Fibroblast of skin of back (primary cell): ENCODE data around the gene MYG1.
"Not testable (repeated sequence)": the region's sequence is repeated elsewhere in the genome, so short reads cannot be mapped to it uniquely, and the experiment has no call there.

Experiments used
- DNase-seq: peaks from one replicate; pipeline ENCODE4 v3.0.0-alpha.2; 2013

MYG1 gene

GRCh38 chr12:53328043-53328435 lies 28.5 kb downstream of the MYG1 start:
- DNase-seq: no peak

- peak; percentile 9 for DNase-seq
These were observed 31.2 kb downstream of the MYG1 start for GRCh38 chr12:53330671-53331070.

DNA sequence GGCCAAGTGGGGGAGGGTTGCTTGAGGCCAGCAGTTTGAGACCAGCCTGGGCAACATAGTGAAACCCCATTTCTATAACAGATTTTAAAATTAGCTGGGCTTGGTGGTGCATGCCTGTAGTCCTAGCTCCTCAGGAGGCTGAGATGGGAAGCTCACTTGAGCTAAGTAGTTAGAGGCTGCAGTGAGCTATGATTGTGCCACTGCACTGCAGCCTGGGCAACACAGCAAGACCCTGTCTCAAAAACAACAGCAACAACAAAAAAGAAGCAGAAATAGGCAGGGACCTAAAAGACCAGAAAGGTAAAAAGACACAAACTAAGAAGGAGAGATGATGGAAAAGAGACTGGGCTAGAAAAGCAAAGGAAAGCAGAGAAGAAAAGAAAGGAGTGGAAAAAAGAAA lies 32.8 kb downstream of the MYG1 start:
- not testable (repeated sequence) for DNase-seq

DNA sequence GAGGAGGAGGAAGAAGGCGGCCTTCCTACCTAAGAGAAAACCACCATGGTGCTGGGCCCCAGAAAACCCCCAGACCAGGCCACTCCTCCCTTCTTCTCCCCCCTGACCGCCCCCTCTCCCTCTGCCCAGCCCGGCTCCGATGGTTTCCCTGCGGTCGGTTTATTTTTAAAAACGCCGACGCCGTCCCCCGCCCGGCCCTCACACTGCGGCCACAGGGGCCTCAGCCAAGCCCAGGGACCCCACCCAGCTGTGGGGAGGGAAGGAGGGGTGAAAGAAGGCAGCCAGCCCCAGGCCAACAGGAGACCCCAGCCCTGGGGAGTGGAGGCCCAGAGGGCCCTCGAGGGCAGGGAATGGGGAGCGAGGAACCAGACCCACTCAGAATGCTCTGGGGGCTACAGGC lies 33.2 kb downstream of the MYG1 start:
- DNase-seq: no peak

GRCh38 chr12:53333289-53333688 lies 33.8 kb downstream of the MYG1 start:
- DNase-seq: no peak

GRCh38 chr12:53333845-53334244 lies 34.4 kb downstream of the MYG1 start:
- no peak for DNase-seq

GRCh38 chr12:53334822-53335221 lies 35.3 kb downstream of the MYG1 start:
- DNase-seq: no peak

DNA sequence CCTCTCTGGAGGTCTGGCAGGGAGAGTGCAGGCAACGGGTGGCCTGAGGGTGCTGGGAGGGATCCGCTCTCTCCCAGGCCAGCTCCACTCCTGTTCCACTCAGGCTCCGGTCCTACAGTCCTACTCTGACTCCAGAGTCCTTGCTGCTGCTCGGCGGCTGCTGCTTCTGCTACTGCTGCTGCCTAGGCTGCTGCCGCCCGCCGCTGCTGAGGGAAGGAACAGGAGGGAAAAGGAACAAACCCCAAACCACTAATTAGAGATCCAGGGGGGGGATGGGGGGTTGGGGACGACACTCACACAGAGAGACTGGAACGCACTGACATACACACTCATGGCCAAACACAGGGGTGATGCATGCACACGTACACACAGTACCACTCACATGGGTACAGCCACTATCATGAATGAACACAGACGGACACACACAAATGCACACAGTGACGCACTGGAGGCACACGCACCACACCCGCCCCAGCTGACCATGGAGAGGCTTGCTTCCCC lies 36.7 kb downstream of the MYG1 start, which contains the start of gene SP7:
TSS of gene SP7 (minus strand) at position 174 of the 501 bp plus-strand sequence. CDS start 708 bp downstream, outside the sequence.
- no peak for DNase-seq

- DNase-seq: no peak
These were observed 38.5 kb downstream of the MYG1 start for GRCh38 chr12:53338017-53338416.

DNA sequence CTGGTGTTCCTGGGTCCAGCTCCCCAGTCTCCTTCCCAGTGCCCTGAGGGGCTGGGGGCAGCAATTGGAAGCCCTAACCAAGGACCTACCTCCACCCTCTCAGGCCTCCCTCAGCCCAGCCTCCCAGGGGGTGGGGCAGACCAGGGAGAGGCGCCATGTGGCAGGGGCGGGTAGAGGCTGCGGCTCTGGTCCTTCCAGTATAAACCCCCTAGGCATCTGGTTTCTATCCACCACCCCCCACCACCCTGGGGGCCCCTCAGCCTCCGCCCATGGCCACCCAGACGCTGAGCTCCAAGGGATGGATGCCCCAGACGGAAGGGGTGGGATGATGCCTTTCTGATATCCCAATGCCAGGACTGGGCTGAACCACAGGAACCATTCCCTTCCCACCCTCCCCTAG lies 39.4 kb downstream of the MYG1 start:
- no peak for DNase-seq

GRCh38 chr12:53340398-53340797 lies 40.9 kb downstream of the MYG1 start:
- DNase-seq: no peak

DNA sequence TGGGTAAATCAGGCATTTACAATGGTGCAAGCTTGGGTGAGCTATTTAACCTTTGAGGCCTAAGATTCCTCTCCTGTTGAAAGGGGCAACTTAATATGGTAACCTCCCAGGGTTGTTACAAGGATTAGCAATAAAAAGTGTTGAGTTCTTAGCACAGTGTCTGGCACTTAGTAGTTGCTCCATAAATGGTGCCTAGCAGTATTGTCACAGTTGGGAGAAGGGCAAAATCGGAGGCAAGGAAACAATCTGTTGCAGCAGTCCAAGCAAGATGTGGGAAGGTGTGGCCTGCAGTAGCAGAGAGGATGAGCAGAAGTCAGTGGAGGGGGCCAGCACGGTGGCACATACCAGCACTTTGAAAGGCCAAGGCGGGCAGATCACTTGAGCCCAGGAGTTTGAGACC lies 44.0 kb downstream of the MYG1 start:
- DNase-seq: no peak

GRCh38 chr12:53343969-53344368 lies 44.5 kb downstream of the MYG1 start:
- no peak for DNase-seq

GRCh38 chr12:53344487-53344823 lies 45.0 kb downstream of the MYG1 start:
- DNase-seq: no peak

- peak; percentile 77 for DNase-seq
These were observed 45.5 kb downstream of the MYG1 start for GRCh38 chr12:53344824-53345485.

DNA sequence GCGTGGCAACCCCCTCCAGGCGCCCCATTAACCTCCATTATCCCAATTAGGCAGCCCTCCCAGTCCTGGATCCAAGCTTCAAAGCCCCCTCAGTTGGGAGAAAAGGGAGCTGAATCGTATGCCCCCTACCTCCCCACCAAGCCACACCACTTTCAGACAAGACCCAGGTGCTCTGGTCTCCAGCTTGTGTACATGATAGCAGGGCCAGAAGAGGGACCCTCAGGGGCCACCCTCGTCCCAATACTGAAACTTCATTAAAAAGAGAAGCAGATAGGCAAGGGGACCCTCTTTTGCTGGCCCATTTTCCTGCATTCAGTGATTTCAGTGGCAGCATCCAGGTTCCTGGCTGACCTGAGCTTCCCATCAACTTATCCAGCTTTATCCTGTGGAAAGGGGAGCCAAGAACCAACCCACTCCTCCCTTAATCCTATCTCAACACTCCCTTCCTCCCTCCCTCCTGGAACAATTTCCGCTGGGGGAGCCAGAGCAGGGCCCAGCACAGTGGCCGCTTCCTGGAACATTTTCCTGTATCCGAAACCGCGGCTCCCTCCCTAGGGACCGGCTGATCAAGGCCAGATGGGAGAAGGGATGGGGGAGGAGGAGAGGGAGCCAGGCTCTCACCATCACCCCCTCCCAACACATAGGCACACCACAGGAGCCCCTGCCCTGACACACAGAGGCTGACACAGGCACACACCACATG lies 46.1 kb downstream of the MYG1 start:
- DNase-seq: peak; percentile 81

- DNase-seq: no peak
These were observed 47.0 kb downstream of the MYG1 start for GRCh38 chr12:53346491-53346890.

- no peak for DNase-seq
These were observed 48.4 kb downstream of the MYG1 start for GRCh38 chr12:53347905-53348304.

DNA sequence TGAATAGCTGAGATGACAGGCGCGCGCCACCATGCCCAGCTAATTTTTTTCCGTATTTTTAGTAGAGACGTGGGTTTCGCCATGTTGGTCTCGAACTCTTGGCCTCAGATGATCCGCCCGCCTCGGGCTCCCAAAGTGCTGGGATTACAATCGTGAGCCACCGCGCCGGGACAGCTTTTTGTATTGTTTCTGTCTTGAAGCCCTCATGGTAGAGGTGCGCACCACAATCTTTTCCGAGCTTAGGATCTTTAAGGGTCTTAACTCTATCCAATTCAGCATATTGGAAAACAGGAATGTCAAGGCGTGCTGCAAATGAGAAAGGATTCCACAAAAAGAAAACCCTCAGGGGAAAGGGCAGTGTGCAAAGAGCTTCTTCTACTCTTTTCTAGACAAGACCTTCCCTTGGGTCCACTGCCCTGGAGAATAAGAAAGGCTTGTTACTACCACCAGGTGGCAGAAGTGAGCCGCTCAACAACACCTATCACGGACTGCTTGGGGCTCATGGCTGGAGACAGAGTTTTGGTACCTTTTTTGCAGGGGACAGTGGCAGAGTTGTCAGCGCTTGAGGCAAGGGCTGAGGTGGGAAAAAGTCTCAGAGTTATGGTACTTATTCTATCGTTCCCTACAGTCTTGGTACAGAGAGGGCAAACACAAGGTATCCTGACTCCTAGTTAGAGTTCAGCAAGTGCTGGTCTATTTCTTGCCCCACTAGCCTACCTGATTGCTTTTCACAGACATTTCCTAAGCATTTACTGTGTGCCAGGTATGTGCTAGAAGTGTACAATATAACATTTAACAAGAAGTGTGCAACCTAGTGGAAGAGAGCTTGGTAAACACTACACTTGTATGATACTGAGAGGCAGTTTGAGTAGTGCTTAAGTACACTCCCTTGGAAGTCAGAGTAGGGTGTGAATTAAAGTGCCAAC lies 53.1 kb downstream of the MYG1 start:
- peak; percentile 81 for DNase-seq

DNA sequence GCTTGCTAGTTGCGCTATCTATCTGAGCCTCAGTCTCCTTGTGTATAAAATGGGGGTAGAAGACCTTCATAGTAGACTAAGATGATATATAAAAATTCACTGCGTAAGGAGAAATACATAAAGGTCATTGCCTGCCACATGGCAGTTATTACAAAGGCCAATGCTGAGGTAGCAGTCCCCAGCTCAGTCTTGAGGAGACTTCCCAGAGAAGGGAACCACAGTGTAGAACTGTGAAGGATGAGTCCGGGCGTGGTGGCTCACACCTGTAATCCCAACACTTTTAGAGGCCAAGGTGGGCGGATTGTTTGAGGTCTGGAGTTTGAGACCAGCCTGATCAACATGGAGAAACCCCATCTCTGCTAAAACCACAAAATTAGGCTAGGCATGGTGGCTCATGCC lies 53.8 kb downstream of the MYG1 start:
- no peak for DNase-seq

DNA sequence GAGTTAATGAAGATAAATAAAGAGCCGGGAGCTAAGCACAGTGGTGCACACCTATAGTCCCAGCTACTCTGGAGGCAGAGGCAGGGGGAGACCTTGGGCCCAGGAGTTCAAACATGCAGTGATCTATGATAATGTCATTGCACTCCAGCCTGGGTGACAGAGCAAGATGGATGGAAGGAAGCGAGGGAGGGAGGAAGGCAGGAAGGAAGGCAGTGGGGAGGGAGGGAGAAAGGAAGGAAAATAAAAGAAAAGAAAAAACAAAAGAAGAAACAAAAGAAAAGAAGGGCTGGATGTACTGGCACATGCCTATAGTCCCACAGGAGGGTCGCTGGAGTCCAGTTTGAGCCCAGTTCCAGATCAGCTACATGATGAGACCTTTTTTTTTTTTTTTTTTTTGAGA lies 55.6 kb downstream of the MYG1 start:
- DNase-seq: no peak
